SK-N-SH (cell line): Measurements from ENCODE around the gene RAMACL.

ENCODE experiments used
- CHD2 ChIP-seq: fragments of 150-350 bp; IDR thresholded peaks from 2 replicates; pipeline ENCODE4 v1.6.1; 2018; ENCODE audit warnings: low read length; ENCODE audit not compliant: partially characterized antibody
- CTCF ChIP-seq: fragments of 200-600 bp; sonication (generic); IDR thresholded peaks from 2 replicates; pipeline ENCODE4 v1.6.1; 2017; ENCODE audit warnings: antibody characterized with exemption, mild to moderate bottlenecking, moderate library complexity
- FOXJ3 ChIP-seq: sonication (generic); formaldehyde crosslinking; IDR thresholded peaks from 2 replicates; pipeline ENCODE4 v1.5.1; 2020; ENCODE audit warnings: mild to moderate bottlenecking, missing genetic modification reagents
- GABPA ChIP-seq: IDR thresholded peaks from 2 replicates; pipeline ENCODE4 v1.4.0; 2012; ENCODE audit warnings: low read depth, mild to moderate bottlenecking
- RFX5 ChIP-seq: IDR thresholded peaks from 2 replicates; pipeline ENCODE4 v1.6.1; 2012; ENCODE audit warnings: mild to moderate bottlenecking, improper control_type of control experiment, low read length

- TF ChIP-seq CTCF (no peak), GABPA (no peak), RFX5 (no peak), FOXJ3 (CRISPR knock-in tag) (no peak), CHD2 (no peak)
Observed at GRCh38 chr6:166555086-166555485, 31.4 kb downstream of the RAMACL start.
